ENCODE measurements around the gene MINDY4.

The MINDY4 gene

DNA sequence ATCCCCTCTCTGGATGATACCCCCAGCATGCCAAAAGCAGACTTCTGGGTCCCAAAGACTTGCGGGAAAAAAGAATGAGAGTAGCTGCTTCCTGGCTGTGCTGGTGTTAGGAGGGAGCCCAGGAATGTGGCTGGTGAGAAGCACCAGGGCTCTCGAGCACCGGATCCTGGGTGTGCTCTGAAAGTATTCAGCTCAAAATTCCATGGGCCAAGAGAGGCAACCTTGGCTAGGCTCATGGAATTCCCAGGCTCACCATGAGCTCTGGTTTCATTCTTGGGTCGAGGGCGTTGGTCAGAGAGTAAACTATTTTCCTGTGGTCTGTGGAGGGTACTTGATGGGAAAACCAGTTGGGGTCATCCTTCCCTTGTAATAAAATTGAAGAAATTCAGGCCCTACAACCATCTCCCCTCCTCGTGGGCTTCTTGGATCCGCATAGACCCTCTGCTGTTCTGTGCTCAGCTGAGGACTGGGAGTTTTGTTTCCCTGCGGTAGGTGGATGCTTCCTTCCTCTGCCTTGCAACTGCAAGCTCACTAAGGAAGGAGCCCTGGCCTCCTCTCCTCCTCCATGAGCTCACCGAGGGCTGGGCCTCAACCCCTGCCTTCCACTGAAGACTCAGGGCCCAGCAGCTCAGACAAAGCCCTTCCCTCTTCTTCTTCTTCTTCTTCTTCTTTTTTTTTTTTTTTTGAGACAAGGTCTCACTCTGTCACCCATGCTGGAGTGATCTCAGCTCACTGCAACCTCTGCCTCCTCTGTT, 106.0 kb downstream of the MINDY4 start:
- Histone ChIP-seq H3K4me3 (ENCODE audit: control insufficient read depth in 1 of 7, extremely low read depth in 1 of 7, insufficient read depth in 4 of 7, low read depth in 2 of 7, low read length in 6 of 7) (no peak overlapping the region), H3K27ac (ENCODE audit: insufficient read depth in 1 of 2, low read depth in 1 of 2, low read length in 2 of 2, poor library complexity in 1 of 2, severe bottlenecking in 2 of 2) (no peak overlapping the region), H3K36me3 (ENCODE audit: control insufficient read depth in 4 of 4, insufficient read depth in 4 of 4, low read length in 3 of 4) (peaks cover 0 to 6% (median 0%) of the 10 kb centered on the region in 4 experiments), H3K4me1 (ENCODE audit: control extremely low read depth in 1 of 4, control insufficient read depth in 4 of 4, insufficient read depth in 4 of 4, low read length in 3 of 4) (no peaks in the 10 kb centered on the region), H3K27me3 (replicated peaks in 2 of 5; ENCODE audit: control insufficient read depth in 4 of 5, insufficient read depth in 5 of 5, low read length in 4 of 5) (no peaks in the 10 kb centered on the region), H3K9me3 (ENCODE audit: control extremely low read depth in 1 of 5, control insufficient read depth in 4 of 5, insufficient read depth in 2 of 5, low read depth in 1 of 5, low read length in 4 of 5) (peaks cover 0 to 3% (median 2%) of the 10 kb centered on the region in 5 experiments)
- ChIA-PET CTCF (interaction anchor here (1.4 kb wide), 1 partner anchor 106 kb away, joined by 3 read pairs; no protein-coding TSS in a partner anchor), POLR2A (no interaction called here)
- no peak for DNase-seq
- 95% methylated on average over 8 of the region's 9 CpGs for WGBS (ENCODE audit: insufficient coverage)

- Histone ChIP-seq H3K27ac (ENCODE audit: insufficient read depth in 1 of 2, low read depth in 1 of 2, low read length in 2 of 2, poor library complexity in 1 of 2, severe bottlenecking in 2 of 2) (no peak overlapping the region), H3K4me1 (ENCODE audit: control extremely low read depth in 1 of 4, control insufficient read depth in 4 of 4, insufficient read depth in 4 of 4, low read length in 3 of 4) (no peaks in the 10 kb centered on the region), H3K36me3 (ENCODE audit: control insufficient read depth in 4 of 4, insufficient read depth in 4 of 4, low read length in 3 of 4) (peaks cover 0 to 6% (median 0%) of the 10 kb centered on the region in 4 experiments), H3K27me3 (replicated peaks in 2 of 5; ENCODE audit: control insufficient read depth in 4 of 5, insufficient read depth in 5 of 5, low read length in 4 of 5) (no peaks in the 10 kb centered on the region), H3K9me3 (ENCODE audit: control extremely low read depth in 1 of 5, control insufficient read depth in 4 of 5, insufficient read depth in 2 of 5, low read depth in 1 of 5, low read length in 4 of 5) (peaks cover 0 to 3% (median 2%) of the 10 kb centered on the region in 5 experiments), H3K4me3 (ENCODE audit: control insufficient read depth in 1 of 7, extremely low read depth in 1 of 7, insufficient read depth in 4 of 7, low read depth in 2 of 7, low read length in 6 of 7) (no peak overlapping the region)
- ChIA-PET CTCF (no interaction called here), POLR2A (no interaction called here)
- WGBS (ENCODE audit: insufficient coverage) = 100% methylated on average over 2 of the region's 5 CpGs
- DNase-seq = no peak
Measured at GRCh38 chr7:30877993-30878392, 106.8 kb downstream of the MINDY4 start.

- ChIA-PET CTCF (no interaction called here), POLR2A (no interaction called here)
- Histone ChIP-seq H3K27me3 (replicated peaks in 2 of 5; ENCODE audit: control insufficient read depth in 4 of 5, insufficient read depth in 5 of 5, low read length in 4 of 5) (no peaks in the 10 kb centered on the region), H3K4me1 (ENCODE audit: control extremely low read depth in 1 of 4, control insufficient read depth in 4 of 4, insufficient read depth in 4 of 4, low read length in 3 of 4) (no peaks in the 10 kb centered on the region), H3K9me3 (ENCODE audit: control extremely low read depth in 1 of 5, control insufficient read depth in 4 of 5, insufficient read depth in 2 of 5, low read depth in 1 of 5, low read length in 4 of 5) (peaks cover 0 to 3% (median 2%) of the 10 kb centered on the region in 5 experiments), H3K4me3 (ENCODE audit: control insufficient read depth in 1 of 7, extremely low read depth in 1 of 7, insufficient read depth in 4 of 7, low read depth in 2 of 7, low read length in 6 of 7) (no peak overlapping the region), H3K36me3 (ENCODE audit: control insufficient read depth in 4 of 4, insufficient read depth in 4 of 4, low read length in 3 of 4) (peaks cover 0 to 6% (median 0%) of the 10 kb centered on the region in 4 experiments), H3K27ac (ENCODE audit: insufficient read depth in 1 of 2, low read depth in 1 of 2, low read length in 2 of 2, poor library complexity in 1 of 2, severe bottlenecking in 2 of 2) (no peak overlapping the region)
- DNase-seq = no peak
- 94% methylated on average over 12 of the region's 14 CpGs for WGBS (ENCODE audit: insufficient coverage)
Measured at GRCh38 chr7:30879139-30880124, 108.2 kb downstream of the MINDY4 start.

DNA sequence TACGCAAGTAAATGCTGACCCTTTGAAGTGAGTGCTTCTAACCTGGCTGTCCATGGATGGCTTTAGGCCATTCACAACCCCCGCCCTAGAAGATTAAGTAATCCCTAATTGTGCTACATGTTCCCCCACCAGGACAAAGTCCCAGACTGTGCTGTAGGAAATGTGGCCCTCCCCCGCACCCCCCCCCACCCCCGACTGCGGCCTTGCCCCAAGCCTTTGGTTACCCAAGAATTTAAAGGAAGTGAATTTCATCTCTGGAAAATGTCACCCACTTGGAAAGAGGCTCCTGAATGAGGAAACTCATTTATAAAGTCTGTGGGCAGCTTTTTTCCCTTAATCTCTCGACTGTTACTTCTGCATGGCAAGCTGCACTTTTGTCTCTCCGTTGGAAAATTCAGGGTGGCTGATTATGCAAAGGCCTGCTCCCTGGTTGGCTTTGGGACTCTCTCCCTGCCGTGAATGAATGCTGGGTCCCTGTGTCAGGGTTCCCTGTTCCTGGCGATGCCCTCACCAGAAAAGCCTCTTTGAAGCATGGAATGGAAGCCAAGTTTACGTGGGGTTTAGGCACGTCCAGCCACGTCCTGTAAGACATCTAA, 109.0 kb downstream of the MINDY4 start:
- ChIA-PET CTCF (no interaction called here), POLR2A (no interaction called here)
- Histone ChIP-seq H3K4me3 (ENCODE audit: control insufficient read depth in 1 of 7, extremely low read depth in 1 of 7, insufficient read depth in 4 of 7, low read depth in 2 of 7, low read length in 6 of 7) (no peak overlapping the region), H3K4me1 (ENCODE audit: control extremely low read depth in 1 of 4, control insufficient read depth in 4 of 4, insufficient read depth in 4 of 4, low read length in 3 of 4) (no peaks in the 10 kb centered on the region), H3K36me3 (ENCODE audit: control insufficient read depth in 4 of 4, insufficient read depth in 4 of 4, low read length in 3 of 4) (peaks cover 0 to 3% (median 0%) of the 10 kb centered on the region in 4 experiments), H3K27ac (ENCODE audit: insufficient read depth in 1 of 2, low read depth in 1 of 2, low read length in 2 of 2, poor library complexity in 1 of 2, severe bottlenecking in 2 of 2) (no peak overlapping the region), H3K27me3 (replicated peaks in 2 of 5; ENCODE audit: control insufficient read depth in 4 of 5, insufficient read depth in 5 of 5, low read length in 4 of 5) (no peaks in the 10 kb centered on the region), H3K9me3 (ENCODE audit: control extremely low read depth in 1 of 5, control insufficient read depth in 4 of 5, insufficient read depth in 2 of 5, low read depth in 1 of 5, low read length in 4 of 5) (no peaks in the 10 kb centered on the region)
- 75% methylated on average over 6 of the region's 12 CpGs for WGBS (ENCODE audit: insufficient coverage)
- DNase-seq = no peak

DNA sequence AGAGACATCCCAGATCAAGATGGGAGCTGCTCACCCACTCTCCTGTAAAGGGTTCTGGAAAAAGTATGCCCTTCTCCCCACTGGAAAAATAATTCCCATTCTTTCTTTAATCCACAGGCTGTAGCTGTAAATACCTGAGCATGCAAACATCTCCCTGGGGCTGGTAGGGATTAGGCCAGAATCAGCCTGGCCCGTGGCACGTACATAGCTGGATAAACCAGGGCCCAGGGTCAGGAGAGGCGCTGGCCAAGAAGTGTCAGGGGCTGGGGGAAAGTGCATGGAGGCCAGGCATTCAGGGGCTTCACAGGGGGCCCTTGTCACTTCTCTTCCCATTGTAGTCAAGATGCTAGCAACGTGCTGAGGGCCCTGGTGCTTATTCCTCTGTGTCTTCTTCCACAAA, 109.7 kb downstream of the MINDY4 start:
- Histone ChIP-seq H3K27me3 (replicated peaks in 2 of 5; ENCODE audit: control insufficient read depth in 4 of 5, insufficient read depth in 5 of 5, low read length in 4 of 5) (no peaks in the 10 kb centered on the region), H3K4me3 (ENCODE audit: control insufficient read depth in 1 of 7, extremely low read depth in 1 of 7, insufficient read depth in 4 of 7, low read depth in 2 of 7, low read length in 6 of 7) (no peak overlapping the region), H3K27ac (ENCODE audit: insufficient read depth in 1 of 2, low read depth in 1 of 2, low read length in 2 of 2, poor library complexity in 1 of 2, severe bottlenecking in 2 of 2) (no peak overlapping the region), H3K9me3 (ENCODE audit: control extremely low read depth in 1 of 5, control insufficient read depth in 4 of 5, insufficient read depth in 2 of 5, low read depth in 1 of 5, low read length in 4 of 5) (no peaks in the 10 kb centered on the region), H3K4me1 (ENCODE audit: control extremely low read depth in 1 of 4, control insufficient read depth in 4 of 4, insufficient read depth in 4 of 4, low read length in 3 of 4) (no peaks in the 10 kb centered on the region), H3K36me3 (ENCODE audit: control insufficient read depth in 4 of 4, insufficient read depth in 4 of 4, low read length in 3 of 4) (no peaks in the 10 kb centered on the region)
- ChIA-PET CTCF (no interaction called here), POLR2A (no interaction called here)
- WGBS (ENCODE audit: insufficient coverage) = 100% methylated on average over 3 of the region's 4 CpGs
- no peak for DNase-seq

DNA sequence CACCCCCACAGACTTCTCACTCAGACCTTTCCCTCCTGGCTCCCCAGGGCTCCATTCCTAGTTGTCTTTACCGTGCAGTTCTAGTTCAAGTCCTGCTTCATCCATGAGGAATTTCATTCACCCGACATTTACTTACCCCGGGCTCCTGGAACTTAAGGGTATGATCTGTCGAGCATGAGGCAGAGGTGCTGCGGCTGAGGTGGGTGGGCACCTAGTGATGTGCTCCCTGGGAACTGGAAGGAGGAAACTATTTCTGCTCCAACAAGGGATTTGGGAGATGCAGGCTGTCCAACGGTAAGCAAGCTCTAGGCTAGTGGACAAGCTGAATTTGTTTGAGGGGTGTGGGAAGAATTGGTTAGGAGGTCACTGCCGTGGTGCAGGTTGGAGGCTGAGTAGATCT, 110.2 kb downstream of the MINDY4 start:
- H3K27ac ChIP-seq (ENCODE audit: insufficient read depth in 1 of 2, low read depth in 1 of 2, low read length in 2 of 2, poor library complexity in 1 of 2, severe bottlenecking in 2 of 2) = no peak overlapping the region
- WGBS (ENCODE audit: insufficient coverage) = 92% methylated on average over 7 of the region's 7 CpGs
- no peaks in the 10 kb centered on the region for H3K4me1 ChIP-seq (ENCODE audit: control extremely low read depth in 1 of 4, control insufficient read depth in 4 of 4, insufficient read depth in 4 of 4, low read length in 3 of 4)
- no peaks in the 10 kb centered on the region for H3K36me3 ChIP-seq (ENCODE audit: control insufficient read depth in 4 of 4, insufficient read depth in 4 of 4, low read length in 3 of 4)
- H3K27me3 ChIP-seq (replicated peaks in 2 of 5; ENCODE audit: control insufficient read depth in 4 of 5, insufficient read depth in 5 of 5, low read length in 4 of 5) = no peaks in the 10 kb centered on the region
- DNase-seq = no peak
- H3K9me3 ChIP-seq (ENCODE audit: control extremely low read depth in 1 of 5, control insufficient read depth in 4 of 5, insufficient read depth in 2 of 5, low read depth in 1 of 5, low read length in 4 of 5) = no peaks in the 10 kb centered on the region
- ChIA-PET POLR2A (no interaction called here), CTCF (no interaction called here)
- no peak overlapping the region for H3K4me3 ChIP-seq (ENCODE audit: control insufficient read depth in 1 of 7, extremely low read depth in 1 of 7, insufficient read depth in 4 of 7, low read depth in 2 of 7, low read length in 6 of 7)

DNA sequence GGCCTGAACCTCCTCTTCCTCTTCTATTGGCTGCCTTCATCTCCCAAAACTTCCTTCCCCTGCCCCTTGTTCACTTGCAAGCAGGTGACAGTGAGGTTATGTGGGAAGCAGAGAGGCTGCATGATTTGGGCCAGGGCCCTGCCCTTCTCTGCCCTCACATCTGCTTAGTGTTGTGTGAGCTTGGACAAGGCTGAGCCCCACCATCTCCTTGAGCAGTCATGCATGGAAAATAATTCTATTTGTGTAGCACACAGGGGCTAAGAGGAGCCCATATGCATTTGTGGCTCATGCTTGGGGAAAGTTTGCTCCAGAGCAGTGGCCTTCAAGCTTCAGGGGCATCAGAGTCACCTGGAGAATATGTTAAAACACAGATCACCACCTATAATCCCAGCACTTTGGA, 113.7 kb downstream of the MINDY4 start:
- CTCF ChIA-PET = no interaction called here
- Histone ChIP-seq H3K4me1 (ENCODE audit: control extremely low read depth in 1 of 4, control insufficient read depth in 4 of 4, insufficient read depth in 4 of 4, low read length in 3 of 4) (no peaks in the 10 kb centered on the region), H3K27me3 (replicated peaks in 2 of 5; ENCODE audit: control insufficient read depth in 4 of 5, insufficient read depth in 5 of 5, low read length in 4 of 5) (no peaks in the 10 kb centered on the region), H3K27ac (ENCODE audit: insufficient read depth in 1 of 2, low read depth in 1 of 2, low read length in 2 of 2, poor library complexity in 1 of 2, severe bottlenecking in 2 of 2) (no peak overlapping the region), H3K9me3 (ENCODE audit: control extremely low read depth in 1 of 5, control insufficient read depth in 4 of 5, insufficient read depth in 2 of 5, low read depth in 1 of 5, low read length in 4 of 5) (peaks cover 0 to 1% (median 0%) of the 10 kb centered on the region in 5 experiments), H3K4me3 (ENCODE audit: control insufficient read depth in 1 of 7, extremely low read depth in 1 of 7, insufficient read depth in 4 of 7, low read depth in 2 of 7, low read length in 6 of 7) (no peak overlapping the region), H3K36me3 (ENCODE audit: control insufficient read depth in 4 of 4, insufficient read depth in 4 of 4, low read length in 3 of 4) (no peaks in the 10 kb centered on the region)
- POLR2A ChIA-PET = no interaction called here
- DNase-seq = no peak

Data from common myeloid progenitor, CD34-positive (primary cell).